Measurements from ENCODE around the gene LRCH3. TPM values are rescaled to one million over a fixed set of nuclear protein-coding genes. Genes with fewer than 3 reads are reported as not detected.

LRCH3 gene
- total RNA-seq: 10 to 100 TPM; 47.3 to 74.1 (median 70.6) TPM

- Histone ChIP-seq H3K4me1 (peaks cover 0 to 38% (median 22%) of the 10 kb centered on the region in 4 donors), H3K9me3 (no peaks in the 10 kb centered on the region), H3K27ac (peak within 1 kb of the TSS; percentile 90 to 99 (median 97)), H3K4me3 (peak within 1 kb of the TSS; percentile 77 to 96 (median 85)), H3K27me3 (no peaks in the 10 kb centered on the region), H3K36me3 (no peaks in the 10 kb centered on the region)
- DNase-seq (ENCODE audit: low spot score in 2 of 2): peak; percentile 55 to 73
- WGBS, 2 donors: 0 to 1% methylated on average over 13 to 50 of the region's 83 CpGs
- TF ChIP-seq POLR2A (IDR thresholded peaks at IDR 0.05) (peak in 1 of 2 donors; percentile 85), EP300 (IDR thresholded peaks at IDR 0.05) (peak in 1 of 2 donors; percentile 96)
- TF ChIP-seq, protein P1, sequence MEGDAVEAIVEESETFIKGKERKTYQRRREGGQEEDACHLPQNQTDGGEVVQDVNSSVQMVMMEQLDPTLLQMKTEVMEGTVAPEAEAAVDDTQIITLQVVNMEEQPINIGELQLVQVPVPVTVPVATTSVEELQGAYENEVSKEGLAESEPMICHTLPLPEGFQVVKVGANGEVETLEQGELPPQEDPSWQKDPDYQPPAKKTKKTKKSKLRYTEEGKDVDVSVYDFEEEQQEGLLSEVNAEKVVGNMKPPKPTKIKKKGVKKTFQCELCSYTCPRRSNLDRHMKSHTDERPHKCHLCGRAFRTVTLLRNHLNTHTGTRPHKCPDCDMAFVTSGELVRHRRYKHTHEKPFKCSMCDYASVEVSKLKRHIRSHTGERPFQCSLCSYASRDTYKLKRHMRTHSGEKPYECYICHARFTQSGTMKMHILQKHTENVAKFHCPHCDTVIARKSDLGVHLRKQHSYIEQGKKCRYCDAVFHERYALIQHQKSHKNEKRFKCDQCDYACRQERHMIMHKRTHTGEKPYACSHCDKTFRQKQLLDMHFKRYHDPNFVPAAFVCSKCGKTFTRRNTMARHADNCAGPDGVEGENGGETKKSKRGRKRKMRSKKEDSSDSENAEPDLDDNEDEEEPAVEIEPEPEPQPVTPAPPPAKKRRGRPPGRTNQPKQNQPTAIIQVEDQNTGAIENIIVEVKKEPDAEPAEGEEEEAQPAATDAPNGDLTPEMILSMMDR (IDR thresholded peaks at IDR 0.05): peak in 1 of 5 experiments; percentile 36
These were observed at the start of gene LRCH3 for GRCh38 chr3:197791113-197791891. Gene LRCH3 (plus strand): TSS chr3:197791254. CDS start chr3:197791279, 25 bp downstream.

GRCh38 chr3:197742787-197743186, 48.3 kb upstream of the LRCH3 start:
- Histone ChIP-seq H3K9me3 (no peaks in the 10 kb centered on the region), H3K36me3 (no peaks in the 10 kb centered on the region), H3K27me3 (no peaks in the 10 kb centered on the region), H3K27ac (no peak overlapping the region), H3K4me1 (peaks cover 0 to 24% (median 7%) of the 10 kb centered on the region in 4 donors), H3K4me3 (no peak overlapping the region)
- TF ChIP-seq POLR2A (IDR thresholded peaks at IDR 0.05): no peak
- no peak for DNase-seq (ENCODE audit: low spot score in 2 of 2)
- WGBS, 2 donors: 70 to 89% methylated on average over 3 of the region's 3 CpGs

GRCh38 chr3:197746209-197746608, 44.8 kb upstream of the LRCH3 start:
- TF ChIP-seq POLR2A (IDR thresholded peaks at IDR 0.05): no peak
- TF ChIP-seq, protein P1 (IDR thresholded peaks at IDR 0.05): no peak
- no peak for TF ChIP-seq EP300 (IDR thresholded peaks at IDR 0.05)
- WGBS, 2 donors: 48 to 63% methylated on average over 3 of the region's 3 CpGs

GRCh38 chr3:197746801-197747237, 44.2 kb upstream of the LRCH3 start:
- DNase-seq (ENCODE audit: low spot score in 2 of 2): peak in 1 of 2 donors; percentile 25
- H3K4me1 ChIP-seq: peaks cover 0 to 36% (median 18%) of the 10 kb centered on the region in 4 donors
- no peaks in the 10 kb centered on the region for H3K36me3 ChIP-seq
- 17 to 21% methylated on average over 4 of the region's 4 CpGs for WGBS, 2 donors
- H3K27me3 ChIP-seq: no peaks in the 10 kb centered on the region
- no peaks in the 10 kb centered on the region for H3K9me3 ChIP-seq
- no peak overlapping the region for H3K4me3 ChIP-seq
- peak overlapping the region; percentile 3 to 74 (median 44) for H3K27ac ChIP-seq
- peak in 1 of 2 donors; percentile 32 for TF ChIP-seq EP300 (IDR thresholded peaks at IDR 0.05)
- TF ChIP-seq, protein P1 (IDR thresholded peaks at IDR 0.05): no peak

More at GRCh38 chr3:197746209-197746608, 44.8 kb upstream of the LRCH3 start:
- Histone ChIP-seq H3K27me3 (no peaks in the 10 kb centered on the region), H3K4me1 (peaks cover 0 to 30% (median 14%) of the 10 kb centered on the region in 4 donors), H3K27ac (peak overlapping the region in 3 of 4 donors; percentile 3 to 74 (median 68)), H3K36me3 (no peaks in the 10 kb centered on the region), H3K4me3 (no peak overlapping the region), H3K9me3 (no peaks in the 10 kb centered on the region)
- no peak for DNase-seq (ENCODE audit: low spot score in 2 of 2)

- Histone ChIP-seq H3K9me3 (no peaks in the 10 kb centered on the region), H3K4me1 (peaks cover 0 to 55% (median 29%) of the 10 kb centered on the region in 4 donors), H3K27me3 (no peaks in the 10 kb centered on the region), H3K4me3 (peak overlapping the region; percentile 76 to 96 (median 88)), H3K27ac (peak overlapping the region; percentile 93 to 99 (median 94)), H3K36me3 (no peaks in the 10 kb centered on the region)
- TF ChIP-seq, protein P1 (IDR thresholded peaks at IDR 0.05): no peak
- TF ChIP-seq POLR2A (IDR thresholded peaks at IDR 0.05) (no peak), EP300 (IDR thresholded peaks at IDR 0.05) (no peak)
- DNase-seq (ENCODE audit: low spot score in 2 of 2): no peak
- 25 to 30% methylated on average over 12 of the region's 12 CpGs for WGBS, 2 donors
These were observed 42.3 kb upstream of the LRCH3 start for GRCh38 chr3:197748597-197749314.

Data from tibial nerve (tissue), 4 donors.